GM12878 (cell line): ENCODE data around the gene C6orf62. TPM values are rescaled to one million over a fixed set of nuclear protein-coding genes. Genes with fewer than 3 reads are reported as not detected.

ENCODE experiments used
- ATAC-seq: fragments of 200-7000 bp; cut with Tn5 transposase; 3 replicates; pipeline ENCODE4 v1.9.1; 2020; ENCODE audit warnings: mild to moderate bottlenecking, moderate library complexity
- BruUV-seq: library from RNA; stranded (reverse); fragments of 400-500 nt; replicated peaks from 2 replicates; lab custom pipeline; 2021; lab: Mats Ljungman, UMichigan
- CTCF ChIA-PET: fragments of 300-600 bp; sonication (Branson Sonifier 250); formaldehyde crosslinking; extraction: SDS; loops from one replicate; lab custom pipeline; 2021; ENCODE audit warnings: inconsistent platforms; lab: Yijun Ruan, JAX
- POLR2A ChIA-PET: fragments of 350-600 bp; formaldehyde crosslinking; extraction: SDS; loops from one replicate; lab custom pipeline; 2021; ENCODE audit warnings: inconsistent platforms; lab: Charles Lee
- RAD21 ChIA-PET: fragments of 300-600 bp; sonication (Branson Sonifier 250); formaldehyde crosslinking; loops from one replicate; lab custom pipeline; 2023; ENCODE audit warnings: antibody characterized with exemption; ENCODE audit not compliant: unreplicated experiment; lab: Charles Lee
- SMC1A ChIA-PET: fragments of 300-600 bp; sonication (Branson Sonifier 250); formaldehyde crosslinking; loops from one replicate; lab custom pipeline; 2023; ENCODE audit not compliant: unreplicated experiment, uncharacterized antibody; lab: Charles Lee
- DNase-seq: peaks from one replicate; pipeline ENCODE4 v3.0.0-alpha.2; 2011; ENCODE audit warnings: low read depth, low spot score
- FAIRE-seq: peaks from 3 replicates; lab custom pipeline; 2011; peaks lifted over from hg19 to GRCh38; lab: Jason Lieb, UNC
- H2AFZ ChIP-seq: 2 replicates; pipeline ENCODE4 v1.6.0; 2011; ENCODE audit warnings: low read depth, low read length, control low read depth; ENCODE audit not compliant: control insufficient read depth
- H3K27ac ChIP-seq: 2 replicates; pipeline ENCODE4 v1.5.1; 2011; ENCODE audit warnings: control low read depth; ENCODE audit not compliant: control insufficient read depth, insufficient read depth
- H3K27me3 ChIP-seq, 2 experiments: replicated peaks in 1 of 2; 2 replicates each; pipeline versions ENCODE4 v1.6.0 to v1.6.1; 2011; ENCODE audit warnings: low read length in 1 of 2; ENCODE audit not compliant: control insufficient read depth in 2 of 2, insufficient read depth in 2 of 2
- H3K36me3 ChIP-seq, 2 experiments: 2 replicates each; pipeline ENCODE4 v1.5.1; 2011; ENCODE audit warnings: low read length in 1 of 2; ENCODE audit not compliant: control insufficient read depth in 2 of 2, insufficient read depth in 2 of 2
- H3K4me1 ChIP-seq: 2 replicates; pipeline ENCODE4 v1.6.1; 2011; ENCODE audit warnings: mild to moderate bottlenecking, low read length, moderate library complexity, mixed read lengths; ENCODE audit not compliant: control insufficient read depth, insufficient read depth
- H3K4me2 ChIP-seq: 2 replicates; pipeline ENCODE4 v1.6.0; 2011; ENCODE audit warnings: control low read depth; ENCODE audit not compliant: control insufficient read depth, insufficient read depth
- H3K4me3 ChIP-seq: fragments of 200-600 bp; sonication (generic); 2 replicates; pipeline ENCODE4 v1.5.1; 2016
- H3K79me2 ChIP-seq: 2 replicates; pipeline ENCODE4 v1.6.0; 2011; ENCODE audit warnings: low read length; ENCODE audit not compliant: control insufficient read depth, insufficient read depth
- H3K9ac ChIP-seq: 2 replicates; pipeline ENCODE4 v1.8.0; 2011; ENCODE audit warnings: low read length, control low read depth, mixed read lengths; ENCODE audit not compliant: control insufficient read depth, insufficient read depth
- H3K9me3 ChIP-seq: replicated peaks from 3 replicates; pipeline ENCODE4 v1.5.1; 2011; ENCODE audit warnings: mild to moderate bottlenecking, low read length; ENCODE audit not compliant: control insufficient read depth, insufficient read depth
- H4K20me1 ChIP-seq: 2 replicates; pipeline ENCODE4 v1.6.0; 2011; ENCODE audit not compliant: control insufficient read depth, insufficient read depth
- BMI1 ChIP-seq: fragments of 450-650 bp; IDR thresholded peaks from 2 replicates; pipeline ENCODE4 v1.6.1; 2016; ENCODE audit warnings: mild to moderate bottlenecking, moderate library complexity, borderline replicate concordance
- CBFB ChIP-seq: IDR thresholded peaks from 2 replicates; pipeline ENCODE4 v1.6.1; 2016; ENCODE audit warnings: antibody characterized with exemption, low read depth
- FOXM1 ChIP-seq: IDR thresholded peaks from 2 replicates; pipeline ENCODE4 v1.6.1; 2012; ENCODE audit warnings: low read depth, mild to moderate bottlenecking, inconsistent platforms, low read length, moderate library complexity
- JUNB ChIP-seq: IDR thresholded peaks from 2 replicates; pipeline ENCODE4 v1.6.1; 2016; ENCODE audit warnings: antibody characterized with exemption, mild to moderate bottlenecking
- SIN3A ChIP-seq: IDR thresholded peaks from 2 replicates; pipeline ENCODE4 v1.6.1; 2012; ENCODE audit warnings: low read depth, low read length, improper control_type of control experiment
- SP1 ChIP-seq: IDR thresholded peaks from one replicate; pipeline ENCODE4 v1.6.1; 2011; ENCODE audit warnings: low read depth, low read length
- SREBF1 ChIP-seq: IDR thresholded peaks from 2 replicates; pipeline ENCODE4 v1.6.1; 2012; ENCODE audit warnings: mild to moderate bottlenecking, low read length
- SRF ChIP-seq, 2 experiments: IDR thresholded peaks; 2 replicates each; pipeline ENCODE4 v1.6.1; 2011; ENCODE audit warnings: low read depth in 2 of 2, low read length in 2 of 2, mild to moderate bottlenecking in 1 of 2, moderate library complexity in 1 of 2
- SUPT20H ChIP-seq: IDR thresholded peaks from 2 replicates; pipeline ENCODE4 v1.6.1; 2011; ENCODE audit warnings: low read depth, mild to moderate bottlenecking, low read length, moderate library complexity, borderline replicate concordance; ENCODE audit not compliant: control insufficient read depth
- SUZ12 ChIP-seq: fragments of 200-600 bp; sonication (generic); IDR thresholded peaks from one replicate; pipeline ENCODE4 v1.6.1; 2018; ENCODE audit warnings: antibody characterized with exemption, mild to moderate bottlenecking; ENCODE audit not compliant: unreplicated experiment
- TAF1 ChIP-seq: IDR thresholded peaks from 2 replicates; pipeline ENCODE4 v1.6.1; 2011; ENCODE audit warnings: mild to moderate bottlenecking, low read depth, low read length, borderline replicate concordance
- TCF3 ChIP-seq: IDR thresholded peaks from 2 replicates; pipeline ENCODE4 v1.6.1; 2012; ENCODE audit warnings: low read depth, mild to moderate bottlenecking, low read length, borderline replicate concordance; ENCODE audit not compliant: insufficient read depth
- ZNF217 ChIP-seq: fragments of 450-650 bp; IDR thresholded peaks from 2 replicates; pipeline ENCODE4 v1.6.1; 2017; ENCODE audit warnings: antibody characterized with exemption, mild to moderate bottlenecking
- in situ Hi-C: fragments of 300-500 bp; cut with MboI; formaldehyde crosslinking; loops from 9 replicates; pipeline ENCODE4 v1.14.3; 2018; ENCODE audit warnings: mixed read lengths
- intact Hi-C: fragments of 100-400 bp; cut with micrococcal nuclease; formaldehyde crosslinking; loops from one replicate; pipeline ENCODE4 v1.14.2; 2022; ENCODE audit not compliant: unreplicated experiment
- polyA plus RNA-seq, 11 experiments: library from polyadenylated mRNA; depleted of rRNA in 4 of 11; unstranded in 6 of 11; stranded (reverse) in 5 of 11; fragments of >200 nt; fragmentation: Nextera tagmentation in 4 of 11; fragmentation: Illumina TruSeq in 1 of 11; extraction: Ambion mirVana in 4 of 11; extraction: Trizol in 1 of 11; gene quantifications; 1 replicate in 1 of 11; 2 replicates in 10 of 11; pipeline versions ENCODE4 v1.2.1 to v1.2.3, GENCODE V29; 2011 to 2016; ENCODE audit warnings: inconsistent platforms in 2 of 11, missing spikeins in 2 of 11, low read depth in 1 of 11
- total RNA-seq, 4 experiments: library from RNA; depleted of rRNA in 3 of 4; stranded (reverse); fragments of >200 nt in 3 of 4; fragmentation: Illumina TruSeq in 1 of 4; extraction: Trizol in 1 of 4; gene quantifications; 2 replicates each; pipeline versions ENCODE4 v1.2.1 to v1.2.3, GENCODE V29; 2013 to 2021
- TF ChIP-seq, protein P1 (sequence below): IDR thresholded peaks from 2 replicates; pipeline ENCODE4 v1.6.1; 2011; ENCODE audit warnings: borderline replicate concordance, low read depth, mild to moderate bottlenecking, moderate library complexity, mixed read lengths, low read length; ENCODE audit not compliant: insufficient read depth; ENCODE audit errors: extremely low read length
- TF ChIP-seq, protein P2 (sequence below): IDR thresholded peaks from 2 replicates; pipeline ENCODE4 v1.6.1; 2012; ENCODE audit warnings: low read length, inconsistent platforms
- TF ChIP-seq, protein P3 (sequence below): fragments of 150-350 bp; IDR thresholded peaks from 2 replicates; pipeline ENCODE4 v1.6.1; 2016; ENCODE audit warnings: low read depth, low read length

The C6orf62 gene
- total and polyA plus RNA-seq, 10 of the 15 experiments (the other 5 are each of a cell fraction or from before 2014, with no cell fraction given) = 55.6 to 565 (median 126) TPM

DNA sequence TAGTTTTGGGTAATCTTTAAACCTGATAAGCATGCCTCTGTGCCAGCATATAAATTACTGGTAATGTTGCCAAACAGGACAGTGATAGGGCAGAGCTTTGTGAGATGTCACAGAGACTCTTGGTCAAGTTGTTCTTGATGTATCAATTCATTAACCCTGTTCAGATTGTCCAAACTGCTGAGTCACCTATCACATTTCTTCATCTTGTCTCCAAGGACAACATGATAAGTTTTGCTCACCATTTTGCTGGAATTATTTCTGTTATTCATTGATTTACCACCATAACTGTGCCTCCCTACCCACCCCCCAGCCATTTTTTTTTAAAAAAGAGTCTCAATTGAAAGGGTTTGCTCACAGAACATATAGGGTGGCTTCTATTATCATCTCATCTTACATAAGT lies 36.3 kb upstream of the C6orf62 start:
- Histone ChIP-seq H3K79me2 (no peaks in the 10 kb centered on the region), H3K9ac (no peak overlapping the region), H3K27me3 (no peaks in the 10 kb centered on the region), H3K4me1 (no peaks in the 10 kb centered on the region), H3K4me2 (no peak overlapping the region), H3K36me3 (no peaks in the 10 kb centered on the region), H3K9me3 (peaks cover 2% of the 10 kb centered on the region; the same call in 2 of the 3 replicates), H3K4me3 (no peak overlapping the region), H4K20me1 (no peaks in the 10 kb centered on the region), H3K27ac (no peak overlapping the region), H2AFZ (no peak overlapping the region)
- CTCF ChIA-PET = interaction anchor here (0.7 to 2.6 kb wide), 3 partner anchors 11 to 1071 kb away, joined by 3 to 8 read pairs (median 3); no protein-coding TSS in a partner anchor
- intact Hi-C loops = no loop called here
- no peak for TF ChIP-seq SP1
- TF ChIP-seq, protein P1, sequence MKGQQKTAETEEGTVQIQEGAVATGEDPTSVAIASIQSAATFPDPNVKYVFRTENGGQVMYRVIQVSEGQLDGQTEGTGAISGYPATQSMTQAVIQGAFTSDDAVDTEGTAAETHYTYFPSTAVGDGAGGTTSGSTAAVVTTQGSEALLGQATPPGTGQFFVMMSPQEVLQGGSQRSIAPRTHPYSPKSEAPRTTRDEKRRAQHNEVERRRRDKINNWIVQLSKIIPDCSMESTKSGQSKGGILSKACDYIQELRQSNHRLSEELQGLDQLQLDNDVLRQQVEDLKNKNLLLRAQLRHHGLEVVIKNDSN = no peak
- TF ChIP-seq, protein P2, sequence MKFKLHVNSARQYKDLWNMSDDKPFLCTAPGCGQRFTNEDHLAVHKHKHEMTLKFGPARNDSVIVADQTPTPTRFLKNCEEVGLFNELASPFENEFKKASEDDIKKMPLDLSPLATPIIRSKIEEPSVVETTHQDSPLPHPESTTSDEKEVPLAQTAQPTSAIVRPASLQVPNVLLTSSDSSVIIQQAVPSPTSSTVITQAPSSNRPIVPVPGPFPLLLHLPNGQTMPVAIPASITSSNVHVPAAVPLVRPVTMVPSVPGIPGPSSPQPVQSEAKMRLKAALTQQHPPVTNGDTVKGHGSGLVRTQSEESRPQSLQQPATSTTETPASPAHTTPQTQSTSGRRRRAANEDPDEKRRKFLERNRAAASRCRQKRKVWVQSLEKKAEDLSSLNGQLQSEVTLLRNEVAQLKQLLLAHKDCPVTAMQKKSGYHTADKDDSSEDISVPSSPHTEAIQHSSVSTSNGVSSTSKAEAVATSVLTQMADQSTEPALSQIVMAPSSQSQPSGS = no peak
- TF ChIP-seq SRF (IDR thresholded peaks at IDR 0.05; ENCODE audit: low read depth in 2 of 2, low read length in 2 of 2) = no peak
- TF ChIP-seq FOXM1 = no peak
- TF ChIP-seq SUZ12 = no peak
- no peak for TF ChIP-seq BMI1
- no peak for TF ChIP-seq SREBF1
- TF ChIP-seq, protein P3, sequence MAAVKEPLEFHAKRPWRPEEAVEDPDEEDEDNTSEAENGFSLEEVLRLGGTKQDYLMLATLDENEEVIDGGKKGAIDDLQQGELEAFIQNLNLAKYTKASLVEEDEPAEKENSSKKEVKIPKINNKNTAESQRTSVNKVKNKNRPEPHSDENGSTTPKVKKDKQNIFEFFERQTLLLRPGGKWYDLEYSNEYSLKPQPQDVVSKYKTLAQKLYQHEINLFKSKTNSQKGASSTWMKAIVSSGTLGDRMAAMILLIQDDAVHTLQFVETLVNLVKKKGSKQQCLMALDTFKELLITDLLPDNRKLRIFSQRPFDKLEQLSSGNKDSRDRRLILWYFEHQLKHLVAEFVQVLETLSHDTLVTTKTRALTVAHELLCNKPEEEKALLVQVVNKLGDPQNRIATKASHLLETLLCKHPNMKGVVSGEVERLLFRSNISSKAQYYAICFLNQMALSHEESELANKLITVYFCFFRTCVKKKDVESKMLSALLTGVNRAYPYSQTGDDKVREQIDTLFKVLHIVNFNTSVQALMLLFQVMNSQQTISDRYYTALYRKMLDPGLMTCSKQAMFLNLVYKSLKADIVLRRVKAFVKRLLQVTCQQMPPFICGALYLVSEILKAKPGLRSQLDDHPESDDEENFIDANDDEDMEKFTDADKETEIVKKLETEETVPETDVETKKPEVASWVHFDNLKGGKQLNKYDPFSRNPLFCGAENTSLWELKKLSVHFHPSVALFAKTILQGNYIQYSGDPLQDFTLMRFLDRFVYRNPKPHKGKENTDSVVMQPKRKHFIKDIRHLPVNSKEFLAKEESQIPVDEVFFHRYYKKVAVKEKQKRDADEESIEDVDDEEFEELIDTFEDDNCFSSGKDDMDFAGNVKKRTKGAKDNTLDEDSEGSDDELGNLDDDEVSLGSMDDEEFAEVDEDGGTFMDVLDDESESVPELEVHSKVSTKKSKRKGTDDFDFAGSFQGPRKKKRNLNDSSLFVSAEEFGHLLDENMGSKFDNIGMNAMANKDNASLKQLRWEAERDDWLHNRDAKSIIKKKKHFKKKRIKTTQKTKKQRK = no peak
- no peak for TF ChIP-seq ZNF217
- no peak for TF ChIP-seq TCF3
- TF ChIP-seq SIN3A = no peak
- no peak for TF ChIP-seq SUPT20H
- no peak for TF ChIP-seq JUNB
- no peak for TF ChIP-seq CBFB
- no peak for TF ChIP-seq TAF1
- BruUV-seq = no TSS peak
- RAD21 ChIA-PET = no interaction called here
- in situ Hi-C loops = no loop called here
- FAIRE-seq = no peak
- SMC1A ChIA-PET = no interaction called here
- no peak for DNase-seq
- POLR2A ChIA-PET = no interaction called here
- no peak for ATAC-seq
